Cardiac muscle cell (in vitro differentiated cells and primary cell): ENCODE data around the gene PDE4B. TPM values are rescaled to one million over a fixed set of nuclear protein-coding genes. Genes with fewer than 3 reads are reported as not detected.

Experiments
- DNase-seq, 2 donors: peaks; one replicate each; pipeline versions ENCODE4 v3.0.0 to v3.0.0-alpha.2; 2010 to 2017; ENCODE audit warnings: low read depth in 1 of 2, low spot score in 1 of 2
- H3K27ac ChIP-seq: fragments of 200-600 bp; sonication (generic); 2 replicates; pipeline ENCODE4 v1.5.1; 2016
- H3K27me3 ChIP-seq: fragments of 200-600 bp; sonication (generic); 2 replicates; pipeline ENCODE4 v1.6.0; 2016; ENCODE audit warnings: control low read depth
- H3K36me3 ChIP-seq: fragments of 200-600 bp; sonication (generic); 2 replicates; pipeline ENCODE4 v1.5.1; 2016; ENCODE audit warnings: control low read depth
- H3K4me1 ChIP-seq: fragments of 200-600 bp; sonication (generic); 2 replicates; pipeline ENCODE4 v1.8.1; 2017; ENCODE audit warnings: low read depth, mild to moderate bottlenecking, mixed run types
- H3K4me3 ChIP-seq: fragments of 200-600 bp; sonication (generic); 2 replicates; pipeline ENCODE4 v1.5.1; 2016; ENCODE audit warnings: mild to moderate bottlenecking
- H3K9me3 ChIP-seq: fragments of 200-600 bp; sonication (generic); 2 replicates; pipeline ENCODE4 v1.5.1; 2017; ENCODE audit warnings: low read depth, mild to moderate bottlenecking, control low read depth
- CTCF ChIP-seq: IDR thresholded peaks from 2 replicates; pipeline ENCODE4 v1.5.1; 2012; ENCODE audit warnings: low read depth, mild to moderate bottlenecking, low read length
- polyA plus RNA-seq: library from polyadenylated mRNA; unstranded; fragments of >200 nt; fragmentation: Nextera tagmentation; extraction: Ambion mirVana; gene quantifications from 2 replicates; pipeline ENCODE4 v1.2.1, GENCODE V29; 2016
- total RNA-seq: library from RNA; depleted of rRNA; stranded (reverse); fragments of >200 nt; gene quantifications from 2 replicates; pipeline ENCODE4 v1.2.3, GENCODE V29; 2016

PDE4B gene
- total and polyA plus RNA-seq, 2 experiments from 2014 or later, result 0.65 to 3.9 TPM

DNA sequence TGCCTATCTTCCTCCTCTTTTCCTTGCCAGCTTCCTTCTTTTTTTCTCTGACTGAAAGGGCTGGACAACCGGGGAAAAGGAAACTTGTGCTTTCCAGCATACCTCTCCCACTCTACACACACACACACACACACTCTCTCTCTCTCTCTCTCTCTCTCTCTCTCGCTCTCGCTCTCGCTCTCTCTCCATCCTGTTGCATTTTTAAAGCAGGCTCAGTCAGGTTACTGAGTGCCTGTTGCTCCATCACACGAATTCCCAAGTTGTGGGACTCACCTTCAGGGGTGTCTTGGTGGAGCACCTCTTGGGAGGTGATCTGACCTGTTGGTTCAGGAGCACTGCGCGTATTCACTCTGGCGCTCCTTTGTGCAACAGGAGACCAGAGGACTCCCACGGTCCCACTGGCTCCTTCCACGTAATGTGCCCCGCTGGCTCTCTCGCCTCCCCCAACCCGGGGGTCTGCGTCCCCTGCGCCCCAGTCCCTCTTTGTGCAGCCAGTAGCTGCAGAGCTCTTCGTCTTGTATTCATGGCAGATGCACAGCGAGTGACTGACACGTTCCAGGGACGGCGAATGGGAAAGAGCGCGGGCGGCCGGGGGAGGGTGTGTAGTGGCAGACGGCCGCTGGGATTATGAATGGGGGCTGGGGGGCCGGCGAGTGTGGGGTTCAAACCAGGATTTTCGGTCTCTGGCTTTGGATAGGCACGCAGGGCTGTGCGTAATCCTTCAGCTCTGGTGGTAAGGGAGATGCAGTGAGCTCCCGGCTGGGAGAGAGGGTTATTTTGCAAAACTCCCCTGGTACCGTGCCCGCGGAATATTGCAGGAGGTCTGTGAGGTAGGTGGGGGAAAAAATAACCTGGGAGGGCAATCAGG, 660 bp upstream of the PDE4B start:
- no peaks in the 10 kb centered on the region for H3K36me3 ChIP-seq
- TF ChIP-seq CTCF, result no peak

GRCh38 chr1:65793359-65793732, 651 bp downstream of the PDE4B start:
- Histone ChIP-seq H3K27me3 (peaks cover 66% of the 10 kb centered on the region), H3K9me3 (no peaks in the 10 kb centered on the region), H3K27ac (no peak overlapping the region), H3K4me3 (peak overlapping the region; percentile 48), H3K36me3 (no peaks in the 10 kb centered on the region), H3K4me1 (no peaks in the 10 kb centered on the region)
- DNase-seq, result peak in 1 of 2 donors; percentile 6
- TF ChIP-seq CTCF, result no peak

More for the DNA sequence above, 660 bp upstream of the PDE4B start:
- Histone ChIP-seq H3K4me3 (peak overlapping the region; percentile 48), H3K27ac (no peak overlapping the region), H3K9me3 (no peaks in the 10 kb centered on the region), H3K4me1 (no peaks in the 10 kb centered on the region), H3K27me3 (peaks cover 66% of the 10 kb centered on the region)
- DNase-seq, result peak; percentile 3 to 30

DNA sequence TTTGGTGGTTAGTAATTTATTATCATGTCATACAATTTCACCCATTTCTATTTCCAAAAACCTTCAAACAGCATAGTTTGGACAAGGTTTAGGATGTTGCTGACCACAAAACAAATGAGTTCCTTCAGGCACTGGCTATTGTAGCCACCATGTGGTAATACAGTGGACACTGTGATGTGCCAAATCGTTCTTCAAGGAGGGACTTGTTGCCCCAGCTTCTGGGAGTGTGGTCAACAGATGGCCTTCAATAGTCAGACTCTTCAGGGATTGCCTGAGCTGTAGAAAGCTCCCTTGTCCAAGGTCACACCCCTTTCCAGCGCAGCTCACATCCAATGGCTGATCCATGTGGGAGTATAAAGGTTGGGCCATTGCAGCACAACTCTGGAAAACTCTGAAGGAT, 2.6 kb downstream of the PDE4B start:
- DNase-seq, result no peak
- no peak for TF ChIP-seq CTCF
- Histone ChIP-seq H3K4me1 (no peaks in the 10 kb centered on the region), H3K4me3 (no peak overlapping the region), H3K27me3 (peaks cover 58% of the 10 kb centered on the region), H3K36me3 (no peaks in the 10 kb centered on the region), H3K27ac (no peak overlapping the region), H3K9me3 (no peaks in the 10 kb centered on the region)

- Histone ChIP-seq H3K4me1 (no peaks in the 10 kb centered on the region), H3K36me3 (no peaks in the 10 kb centered on the region), H3K9me3 (no peaks in the 10 kb centered on the region), H3K27me3 (peaks cover 17% of the 10 kb centered on the region), H3K27ac (no peak overlapping the region), H3K4me3 (no peak overlapping the region)
- DNase-seq, result no peak
- no peak for TF ChIP-seq CTCF
Observed at GRCh38 chr1:65799601-65800000, 6.9 kb downstream of the PDE4B start.

- H3K36me3 ChIP-seq, result no peaks in the 10 kb centered on the region
- no peaks in the 10 kb centered on the region for H3K27me3 ChIP-seq
- TF ChIP-seq CTCF, result no peak
- no peak overlapping the region for H3K27ac ChIP-seq
- no peak overlapping the region for H3K4me3 ChIP-seq
- H3K9me3 ChIP-seq, result no peaks in the 10 kb centered on the region
- no peak for DNase-seq
- H3K4me1 ChIP-seq, result no peaks in the 10 kb centered on the region
Observed at GRCh38 chr1:65804584-65804983, 11.9 kb downstream of the PDE4B start.
